ENCODE measurements around the gene TPD52L1. TPM values are rescaled to one million over a fixed set of nuclear protein-coding genes. Genes with fewer than 3 reads are reported as not detected.

The TPD52L1 gene
- total and polyA plus RNA-seq, 10 of the 15 experiments (the other 5 are each of a cell fraction or from before 2014, with no cell fraction given), result 0.03 to 2.6 (median 0.16) TPM; not detected in 3

- Histone ChIP-seq H3K79me2 (ENCODE audit: control insufficient read depth, insufficient read depth, low read length) (no peaks in the 10 kb centered on the region), H3K27ac (ENCODE audit: control insufficient read depth, insufficient read depth) (no peak overlapping the region), H3K4me2 (ENCODE audit: control insufficient read depth, insufficient read depth) (no peak overlapping the region), H3K9me3 (replicated peaks; ENCODE audit: control insufficient read depth, insufficient read depth, low read length) (no peaks in the 10 kb centered on the region), H3K9ac (ENCODE audit: control insufficient read depth, insufficient read depth, low read length) (no peak overlapping the region), H3K27me3 (replicated peaks in 1 of 2; ENCODE audit: control insufficient read depth in 2 of 2, insufficient read depth in 2 of 2, low read length in 1 of 2) (no peaks in the 10 kb centered on the region), H3K4me3 (no peak overlapping the region), H2AFZ (ENCODE audit: control insufficient read depth, low read depth, low read length) (no peak overlapping the region), H3K36me3 (ENCODE audit: control insufficient read depth in 2 of 2, insufficient read depth in 2 of 2, low read length in 1 of 2) (no peaks in the 10 kb centered on the region), H3K4me1 (ENCODE audit: control insufficient read depth, insufficient read depth, low read length) (no peaks in the 10 kb centered on the region), H4K20me1 (ENCODE audit: control insufficient read depth, insufficient read depth) (no peaks in the 10 kb centered on the region)
- intact Hi-C loops (cut with micrococcal nuclease; ENCODE audit: unreplicated experiment) (no loop called here), in situ Hi-C loops (cut with MboI) (no loop called here)
- RAD21 ChIA-PET (ENCODE audit: unreplicated experiment), result no interaction called here
- no TSS peak for BruUV-seq (replicated peaks)
- no peak for FAIRE-seq
- ATAC-seq, result no peak
- DNase-seq (ENCODE audit: low read depth, low spot score), result no peak
- CTCF ChIA-PET, result interaction anchor here (3.6 kb wide), 1 partner anchor 11 kb away, joined by 31 read pairs; no protein-coding TSS in a partner anchor
- SMC1A ChIA-PET (ENCODE audit: uncharacterized antibody, unreplicated experiment), result no interaction called here
- POLR2A ChIA-PET, result no interaction called here
- no peak for TF ChIP-seq SMAD1 (IDR thresholded peaks at IDR 0.05; ENCODE audit: low read depth, partially characterized antibody)
- no peak for TF ChIP-seq WRNIP1 (IDR thresholded peaks at IDR 0.05; ENCODE audit: borderline replicate concordance, low read depth, low read length)
- TF ChIP-seq BMI1 (IDR thresholded peaks at IDR 0.05; ENCODE audit: borderline replicate concordance), result no peak
- no peak for TF ChIP-seq ZSCAN29 (IDR thresholded peaks at IDR 0.05)
- no peak for TF ChIP-seq SREBF2 (IDR thresholded peaks at IDR 0.05; ENCODE audit: low read length)
- no peak for TF ChIP-seq RFX5 (IDR thresholded peaks at IDR 0.05; ENCODE audit: low read depth, low read length)
- TF ChIP-seq ZBED1 (IDR thresholded peaks at IDR 0.05; ENCODE audit: borderline replicate concordance), result no peak
- no peak for TF ChIP-seq ZBTB11 (CRISPR knock-in tag; IDR thresholded peaks at IDR 0.05)
- TF ChIP-seq REST (IDR thresholded peaks at IDR 0.05; ENCODE audit: low read depth, low read length), result no peak
- TF ChIP-seq POLR2A (IDR thresholded peaks at IDR 0.05; ENCODE audit: low read depth, low read length), result no peak
- TF ChIP-seq ELK1 (IDR thresholded peaks at IDR 0.05; ENCODE audit: low read depth, low read length), result no peak
- no peak for TF ChIP-seq ZNF207 (IDR thresholded peaks at IDR 0.05; ENCODE audit: borderline replicate concordance)
- TF ChIP-seq RAD21 (IDR thresholded peaks at IDR 0.05; ENCODE audit: insufficient read depth, low read depth, low read length), result no peak
- TF ChIP-seq ZNF274 (IDR thresholded peaks at IDR 0.05; ENCODE audit: insufficient read depth, insufficient read length), result no peak
- TF ChIP-seq ETV6 (conservative IDR thresholded peaks at IDR 0.05 in 1 of 2, IDR thresholded peaks at IDR 0.05 in 1 of 2; ENCODE audit: borderline replicate concordance in 1 of 2, low read depth in 1 of 2), result no peak
- TF ChIP-seq ATF3 (IDR thresholded peaks at IDR 0.05; ENCODE audit: borderline replicate concordance, extremely low read depth, low read depth, low read length), result no peak
Measured at GRCh38 chr6:125203395-125203794, 49.8 kb downstream of the TPD52L1 start.

Data from GM12878 (cell line).